CD4-positive, alpha-beta T cell treated with Interleukin-15 for 1 hour (primary cell): ENCODE data around the gene WEE1.
"Not testable (repeated sequence)": the region's sequence is repeated elsewhere in the genome, so short reads cannot be mapped to it uniquely, and the experiment has no call there.

ENCODE experiments used
- DNase-seq: peaks from one replicate; pipeline ENCODE4 v3.0.0-alpha.2; 2020

Gene WEE1

DNA sequence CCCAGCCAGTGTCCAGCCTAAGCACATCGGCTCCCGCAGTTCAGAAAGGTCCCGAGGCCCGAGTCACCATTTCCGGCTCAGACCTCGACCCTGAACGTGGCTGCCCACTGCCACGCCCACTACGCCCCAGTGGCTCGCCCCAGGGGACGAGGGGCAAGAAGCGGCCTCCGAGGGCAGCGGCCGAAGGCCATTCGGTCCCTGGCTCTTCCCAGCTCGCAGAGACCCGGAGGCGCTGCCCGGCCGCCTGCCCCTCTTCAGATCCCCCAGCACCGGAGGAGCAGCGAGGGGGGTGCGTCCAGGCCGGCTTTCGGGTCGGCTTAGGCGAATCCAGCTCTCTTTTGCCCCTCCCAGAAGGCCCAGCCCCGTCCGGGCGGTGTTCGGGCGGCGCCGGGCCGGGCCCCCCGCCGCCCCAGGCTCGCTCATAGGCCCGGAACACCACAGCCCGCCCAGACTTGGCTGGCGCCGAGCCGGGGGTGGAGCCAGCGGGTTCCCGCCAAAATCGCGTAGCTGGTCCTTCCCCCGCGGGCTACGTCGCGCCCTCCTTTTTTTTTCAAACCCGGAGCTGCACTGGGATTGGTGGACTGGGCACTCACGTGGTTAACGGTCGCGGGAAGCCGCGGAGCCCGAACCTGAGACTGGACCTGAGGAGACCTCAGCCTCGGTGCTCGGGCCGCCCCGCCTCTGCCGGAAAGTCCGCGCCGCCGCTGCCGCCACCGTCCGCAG lies at the start of gene WEE1:
Gene WEE1 (plus strand): TSS at position 619 of the 723 bp plus-strand sequence. CDS start 264 bp downstream, outside the sequence.
- peak; percentile 96 for DNase-seq

DNA sequence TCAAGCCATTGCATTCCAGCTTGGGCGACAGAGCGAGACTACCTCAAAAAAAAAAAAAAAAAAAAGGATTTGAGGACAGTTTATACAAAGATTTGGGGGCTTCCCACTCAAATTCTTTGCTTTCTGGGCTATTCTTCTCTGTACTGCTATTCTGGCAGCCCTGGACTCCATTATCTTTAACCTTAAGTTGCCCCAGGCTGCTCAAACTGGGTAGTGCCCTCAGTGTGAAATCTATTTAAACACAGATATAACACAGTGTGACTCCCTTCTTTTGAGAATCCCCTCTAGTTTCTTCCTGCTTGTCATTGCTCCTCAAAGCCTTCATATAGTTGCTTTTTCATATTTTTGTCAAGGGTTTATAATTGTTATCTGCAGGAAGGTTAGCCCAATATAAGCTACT lies 49.5 kb upstream of the WEE1 start:
- DNase-seq: no peak

DNA sequence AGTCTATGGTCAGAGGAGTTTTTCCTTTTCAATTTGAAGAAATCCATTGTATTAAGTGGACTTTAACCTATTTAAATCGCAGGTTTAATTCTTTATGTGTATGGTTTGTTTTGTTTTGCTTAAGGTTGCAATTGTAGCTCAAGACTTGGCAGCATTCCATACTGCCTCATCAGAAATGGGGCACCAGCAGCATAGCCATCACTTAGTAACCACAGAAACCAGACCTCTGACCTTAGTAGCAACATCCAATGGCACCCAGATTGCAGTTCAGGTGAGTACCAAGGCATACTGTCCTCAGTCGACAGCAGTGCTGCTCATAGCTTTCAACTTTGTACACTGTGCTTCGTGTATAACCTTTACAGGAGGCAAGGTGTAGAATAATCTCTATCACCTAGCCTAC lies 48.4 kb upstream of the WEE1 start:
- DNase-seq: no peak

- no peak for DNase-seq
Measured at GRCh38 chr11:9527481-9528135, 45.9 kb upstream of the WEE1 start.

DNA sequence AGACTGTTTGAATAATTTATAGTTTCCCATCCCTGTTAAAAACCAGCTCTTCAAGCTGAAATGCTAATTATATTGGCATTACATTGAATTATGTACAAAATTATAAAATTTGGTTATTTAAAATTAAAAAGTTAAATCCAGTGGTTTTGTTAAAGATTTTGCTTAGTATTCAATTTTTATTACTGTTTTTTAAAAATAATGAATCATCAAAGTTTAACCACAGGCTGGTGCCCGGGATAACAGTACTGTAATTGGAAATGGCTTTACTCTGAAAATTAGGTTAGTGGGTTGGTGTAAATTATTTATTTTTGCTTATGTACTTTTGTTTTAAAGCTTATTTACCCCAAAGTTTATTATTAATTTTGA lies 45.4 kb upstream of the WEE1 start:
- no peak for DNase-seq

DNA sequence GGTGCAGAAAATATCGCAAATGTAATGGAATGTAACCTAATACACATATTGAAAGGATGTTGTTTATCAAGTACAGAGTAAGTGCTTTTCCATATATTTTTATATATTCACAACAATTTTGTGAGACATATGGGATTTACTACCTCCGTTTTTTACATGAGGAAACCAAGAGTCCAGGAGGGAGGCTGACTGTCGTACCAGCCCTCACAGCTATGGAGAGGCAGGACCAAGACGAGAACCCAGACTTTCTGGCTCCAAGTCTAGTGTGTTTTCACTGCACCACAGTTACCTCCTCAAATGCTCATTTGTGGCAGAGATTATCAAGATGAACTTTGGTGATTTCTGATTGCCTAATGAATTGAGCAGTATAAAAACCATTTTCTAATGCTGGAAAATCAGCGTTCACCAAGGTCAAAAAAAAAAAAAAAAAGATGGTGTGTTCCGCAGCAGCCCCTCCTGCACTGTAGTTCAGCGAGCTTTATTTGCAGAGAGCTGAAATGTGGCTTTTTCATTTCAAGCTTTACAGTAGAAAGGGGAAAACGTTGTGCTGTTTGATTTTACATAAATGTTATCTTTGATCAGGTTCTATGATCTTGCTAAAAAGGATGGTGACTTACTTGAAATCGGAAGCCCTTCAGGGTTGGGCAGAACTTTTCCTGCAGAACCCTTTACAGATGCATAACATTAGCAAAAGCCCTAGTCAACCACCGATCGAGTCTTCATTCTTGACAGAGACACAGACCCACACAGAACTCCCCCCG lies 44.7 kb upstream of the WEE1 start:
- no peak for DNase-seq

- no peak for DNase-seq
Measured at GRCh38 chr11:9529334-9529650, 44.2 kb upstream of the WEE1 start.

DNA sequence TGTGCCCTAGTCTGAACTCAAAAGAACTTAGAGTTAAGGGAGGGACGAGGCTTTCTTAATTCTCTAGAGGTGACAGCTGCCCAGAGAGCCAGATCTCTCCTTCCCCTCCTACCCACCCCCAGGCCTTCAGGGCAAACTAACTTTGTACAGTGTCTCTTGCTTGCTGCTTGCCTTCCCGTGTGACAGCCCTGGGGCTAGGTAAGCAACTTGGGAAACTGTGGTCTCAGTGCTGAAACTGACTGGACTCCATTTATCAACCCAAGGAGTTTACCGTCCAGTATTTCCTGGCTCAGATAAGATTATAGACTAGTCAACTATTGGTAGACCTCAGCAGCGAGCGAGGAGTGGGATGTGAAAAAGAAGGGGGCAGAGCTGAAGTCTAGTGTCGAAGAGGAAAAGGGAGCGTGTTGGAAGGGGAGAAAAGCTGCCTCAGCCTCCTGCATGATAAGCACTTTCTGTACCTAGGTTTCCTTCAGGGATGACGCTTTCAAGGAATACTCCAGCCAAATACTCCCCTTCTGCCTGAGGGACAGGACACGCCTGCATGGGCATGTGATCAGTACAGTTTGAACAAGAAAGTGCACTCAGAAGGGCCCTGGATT lies 43.3 kb upstream of the WEE1 start:
- no peak for DNase-seq

DNA sequence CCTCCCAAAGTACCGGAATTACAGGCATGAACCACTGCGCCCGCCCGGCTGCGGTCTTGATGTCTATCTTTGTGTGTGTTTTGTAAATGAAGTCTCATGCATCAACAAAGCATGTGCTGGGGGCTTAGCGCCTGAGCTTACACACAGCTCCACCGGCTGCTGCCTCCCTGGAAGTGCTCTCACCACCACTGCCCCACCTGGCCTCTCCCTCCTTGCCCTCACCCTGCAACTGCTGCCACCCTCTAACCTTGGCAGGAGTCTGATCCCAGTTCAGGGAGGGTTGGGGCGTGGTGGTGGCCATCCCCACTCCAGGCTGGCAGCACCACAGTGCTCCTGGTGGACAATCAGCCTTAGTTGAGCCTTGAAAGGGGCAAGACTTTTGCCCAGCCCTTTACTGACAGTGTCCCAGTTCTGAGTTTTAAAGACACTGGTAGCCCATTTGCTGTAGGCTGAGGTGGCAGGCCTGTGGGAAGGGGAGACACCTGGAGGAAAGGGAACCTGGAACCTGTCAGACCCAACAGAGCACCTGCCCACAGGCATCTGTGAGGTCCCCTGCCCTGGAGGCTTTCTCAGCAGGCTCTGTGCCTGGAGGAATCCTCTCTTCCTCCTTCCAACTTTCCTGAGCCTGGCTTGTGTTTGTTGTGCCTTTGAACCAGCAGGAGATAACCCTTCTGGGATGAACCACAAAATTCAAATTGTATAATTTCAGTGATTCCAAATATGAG lies 42.4 kb upstream of the WEE1 start:
- DNase-seq: no peak

GRCh38 chr11:9533058-9533457 lies 40.4 kb upstream of the WEE1 start:
- no peak for DNase-seq

- no peak for DNase-seq
Measured at GRCh38 chr11:9533736-9534473, 39.6 kb upstream of the WEE1 start.

DNA sequence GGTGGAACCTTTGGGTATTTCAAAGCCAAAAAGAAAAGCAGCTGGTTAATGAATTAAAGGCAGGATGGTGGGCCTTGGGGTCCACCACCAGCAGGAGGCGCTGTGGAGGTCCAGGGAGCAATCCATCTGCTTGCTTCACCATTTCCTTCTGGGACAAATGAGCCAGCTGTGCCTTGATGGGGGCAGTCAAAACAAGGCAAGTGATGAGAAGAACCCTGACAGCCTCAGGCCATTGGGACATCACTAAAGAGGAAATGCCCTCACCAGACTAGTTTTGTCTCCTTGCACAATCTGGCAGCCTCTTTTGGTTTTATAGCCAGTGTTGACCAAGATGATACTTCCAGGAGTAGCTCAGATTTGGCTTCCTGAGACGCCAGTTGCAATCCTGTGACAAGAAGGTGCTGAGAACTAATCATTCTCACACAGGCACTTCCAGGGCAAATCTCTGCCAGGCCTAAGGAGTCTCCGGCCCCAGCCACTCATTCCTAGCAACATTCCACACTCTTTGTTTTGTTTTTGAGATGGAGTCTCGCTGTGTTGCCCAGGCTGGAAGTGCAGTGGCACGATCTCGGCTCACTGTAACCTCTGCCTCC lies 38.2 kb upstream of the WEE1 start:
- DNase-seq: peak; percentile 73

DNA sequence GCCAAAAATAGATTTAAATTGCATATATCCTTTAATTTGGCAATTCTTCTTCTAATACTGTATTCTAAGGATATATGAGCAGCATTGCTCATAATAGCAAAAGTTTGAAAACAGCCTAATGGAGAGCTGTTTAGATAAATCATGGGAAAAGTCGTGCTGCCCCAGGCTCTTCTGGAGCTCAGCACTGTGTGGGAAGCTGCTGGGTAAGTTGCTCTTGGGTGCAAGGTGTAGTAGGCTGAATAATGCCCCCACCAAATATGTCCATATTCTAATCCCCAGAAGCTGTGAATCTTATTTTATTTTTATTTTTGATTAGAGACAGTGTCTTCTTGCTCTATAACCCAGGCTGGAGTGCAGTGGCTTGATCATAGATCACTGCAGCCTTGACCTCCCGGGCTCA lies 34.9 kb upstream of the WEE1 start:
- no peak for DNase-seq

DNA sequence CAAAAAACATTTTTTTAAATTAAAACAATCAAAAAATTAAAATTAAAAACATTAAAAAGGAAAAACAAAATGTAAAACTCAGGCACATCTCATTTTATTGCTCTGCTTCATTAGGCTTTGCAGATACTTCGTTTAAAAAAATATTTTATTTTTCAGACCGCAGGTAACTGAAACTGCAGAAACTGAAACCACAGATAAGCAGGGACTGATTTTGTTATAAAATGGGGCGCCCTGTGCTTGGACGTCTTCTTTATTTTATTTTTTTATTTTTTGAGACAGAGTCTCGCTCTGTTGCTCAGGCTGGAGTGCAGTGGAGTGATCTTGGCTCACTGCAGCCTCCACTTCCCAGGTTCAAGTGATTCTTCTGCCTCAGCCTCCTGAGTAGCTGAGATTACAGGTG lies 24.3 kb upstream of the WEE1 start:
- not testable (repeated sequence) for DNase-seq

GRCh38 chr11:9550191-9550628 lies 23.3 kb upstream of the WEE1 start:
- DNase-seq: no peak

DNA sequence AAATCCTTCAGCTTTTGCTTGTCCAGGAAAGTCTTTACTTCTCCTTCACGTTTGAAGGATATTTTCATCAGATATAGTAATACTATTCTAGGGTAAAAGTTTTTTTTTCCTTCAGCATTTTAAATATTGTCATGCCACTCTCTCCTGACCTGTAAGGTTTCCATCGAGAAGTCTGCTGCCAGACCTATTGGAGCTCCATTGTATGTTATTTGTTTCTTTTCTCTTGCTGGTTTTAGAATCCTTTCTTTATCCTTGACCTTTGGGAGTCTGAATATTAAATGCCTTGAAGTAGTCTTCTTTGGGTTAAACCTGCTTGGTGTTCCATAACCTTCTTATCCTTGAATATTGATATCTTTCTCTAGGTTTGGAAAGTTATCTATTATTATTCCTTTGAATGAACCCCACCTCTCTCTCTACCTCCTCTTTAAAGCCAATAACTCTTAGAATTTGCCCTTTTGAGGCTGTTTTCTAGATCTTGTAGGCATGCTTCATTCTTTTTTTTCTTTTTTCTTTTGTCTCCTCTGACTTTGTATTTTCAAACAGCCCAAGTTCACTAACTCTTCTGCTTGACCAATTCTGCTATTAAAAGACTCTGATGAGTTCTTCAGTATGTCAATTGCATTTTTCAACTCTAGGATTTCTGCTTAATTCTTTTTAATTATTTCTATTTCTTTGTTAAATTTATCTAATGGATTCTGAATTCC lies 12.0 kb upstream of the WEE1 start:
- no peak for DNase-seq

DNA sequence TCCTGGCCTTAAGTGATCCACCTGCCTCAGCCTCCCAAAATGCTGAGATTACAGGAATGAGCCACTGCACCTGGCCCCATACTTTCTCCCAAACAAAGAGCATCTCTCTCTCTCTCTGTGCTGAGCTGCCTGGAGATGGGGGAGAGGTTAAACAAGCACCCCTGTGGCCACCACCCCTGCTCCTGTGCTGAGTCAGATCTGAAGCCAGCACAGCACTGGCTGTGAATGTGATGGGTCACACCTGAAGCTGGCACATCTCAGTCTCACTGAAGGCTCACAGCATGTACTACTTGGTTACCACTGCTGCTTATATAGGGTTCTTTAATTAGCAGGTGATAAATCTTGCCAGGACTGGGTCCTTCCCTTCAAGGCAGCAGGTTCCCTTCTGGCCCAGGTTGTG lies 10.8 kb upstream of the WEE1 start:
- DNase-seq: no peak

DNA sequence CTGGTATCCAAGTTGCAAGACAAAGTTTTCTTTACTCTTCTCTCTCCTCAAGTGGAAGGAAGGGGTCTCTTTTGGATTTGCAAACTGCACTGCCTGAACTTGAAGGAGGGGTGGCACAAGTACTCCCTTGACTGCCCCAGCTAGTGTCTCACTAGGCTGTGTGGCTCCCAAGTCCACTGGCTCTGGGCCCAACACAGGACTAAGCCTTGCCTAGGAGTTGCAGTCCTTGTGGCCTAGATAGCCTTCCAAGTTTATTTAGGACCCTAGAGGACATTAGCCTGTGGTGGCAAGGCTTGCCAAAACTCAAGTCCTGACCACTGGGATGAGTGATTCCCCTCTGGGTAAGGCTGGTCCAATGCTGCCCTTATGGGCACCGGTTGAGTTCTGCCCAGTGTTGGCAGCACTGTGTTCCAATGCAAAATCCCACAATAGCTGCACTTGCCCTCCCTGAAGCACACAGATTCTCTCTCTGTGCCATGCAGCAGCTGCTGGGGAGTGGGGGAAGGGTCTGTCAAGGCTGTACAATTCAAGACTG lies 10.2 kb upstream of the WEE1 start:
- DNase-seq: no peak

DNA sequence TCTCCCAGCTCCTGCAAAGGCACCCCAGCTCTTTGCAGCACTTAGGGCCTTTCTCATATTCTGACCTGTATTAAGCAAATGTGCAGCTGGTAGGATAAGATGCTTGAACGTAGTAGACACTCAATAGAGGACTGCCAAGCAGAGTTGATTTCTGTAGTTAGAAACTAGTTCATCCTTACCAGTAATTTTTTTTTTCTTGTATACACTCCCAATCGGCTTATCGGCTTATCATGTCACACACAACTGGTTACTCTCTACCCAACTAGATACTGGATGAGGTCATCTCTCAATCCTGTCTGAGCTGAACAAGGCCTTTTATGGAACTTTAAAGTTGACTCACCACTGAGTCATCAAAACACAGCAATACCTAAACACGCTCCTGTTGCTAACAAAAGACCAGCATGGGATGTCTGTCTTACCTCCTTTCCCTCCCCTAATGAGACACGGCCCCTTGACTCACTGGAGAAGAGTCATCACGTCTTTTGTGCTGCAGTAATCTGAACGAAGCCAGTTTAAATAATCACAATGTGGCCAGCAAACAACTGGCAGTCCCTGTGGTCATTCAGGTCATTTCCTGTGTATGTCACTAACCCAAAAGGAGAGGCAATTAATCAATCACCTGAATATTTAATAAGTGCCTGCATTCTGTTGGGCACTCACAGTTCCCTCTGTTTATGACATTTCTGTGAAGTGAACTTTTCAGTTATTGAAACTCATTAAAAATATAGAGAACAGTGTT lies 7.5 kb upstream of the WEE1 start:
- peak; percentile 47 for DNase-seq

DNA sequence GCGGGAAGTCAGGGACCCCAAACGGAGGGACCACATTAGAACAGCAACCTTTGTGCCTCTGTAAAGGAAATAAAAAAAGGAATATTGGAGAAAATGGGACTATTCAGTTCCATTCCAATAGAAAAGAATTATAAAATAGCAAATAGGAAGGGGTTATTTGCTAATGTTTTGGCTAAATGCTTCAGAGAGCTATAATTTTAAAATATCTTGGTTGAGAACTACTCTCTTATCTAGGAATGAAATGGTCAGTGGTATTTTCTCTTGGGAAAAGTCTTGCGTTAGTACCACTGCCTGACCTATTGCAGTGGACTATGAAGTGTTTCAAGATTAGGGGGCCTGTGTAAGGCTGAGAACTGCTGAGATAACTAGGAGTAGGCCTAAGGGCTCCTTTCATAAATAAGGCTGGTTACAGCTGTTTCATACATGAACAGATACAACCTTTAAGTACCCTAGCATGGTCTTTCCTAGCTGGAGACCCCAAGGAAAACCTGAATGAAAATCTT lies 6.9 kb upstream of the WEE1 start:
- no peak for DNase-seq
